ENCODE data around the gene ORC5. TPM values are rescaled to one million over a fixed set of nuclear protein-coding genes. Genes with fewer than 3 reads are reported as not detected.
"Not testable (repeated sequence)": the region's sequence is repeated elsewhere in the genome, so short reads cannot be mapped to it uniquely, and the experiment has no call there.

ORC5 gene
- total and polyA plus RNA-seq, 2 experiments from 2014 or later = 5.5 to 9.1 TPM

- no peak overlapping the region for H3K4me2 ChIP-seq
- H3K4me1 ChIP-seq (ENCODE audit: insufficient read depth) = no peaks in the 10 kb centered on the region
- no peaks in the 10 kb centered on the region for H4K20me1 ChIP-seq (ENCODE audit: insufficient read depth, poor library complexity, severe bottlenecking)
- no peak overlapping the region for H2AFZ ChIP-seq
- H3K79me2 ChIP-seq = no peaks in the 10 kb centered on the region
- no peaks in the 10 kb centered on the region for H3K36me3 ChIP-seq (replicated peaks; ENCODE audit: insufficient read depth, low read depth)
- H3K27me3 ChIP-seq = no peaks in the 10 kb centered on the region
- no peak overlapping the region for H3K4me3 ChIP-seq
- WGBS (ENCODE audit: low lambda C conversion rate, missing lambda C conversion rate) = 79% methylated on average over 3 of the region's 3 CpGs
- H3K27ac ChIP-seq = no peak overlapping the region
- no peaks in the 10 kb centered on the region for H3K9me3 ChIP-seq (ENCODE audit: low read depth)
- no peak for DNase-seq (ENCODE audit: low spot score)
- no peak for TF ChIP-seq EZH2 (IDR thresholded peaks at IDR 0.05; ENCODE audit: borderline replicate concordance)
- TF ChIP-seq CTCF (IDR thresholded peaks at IDR 0.05; ENCODE audit: poor library complexity) = no peak
- no peaks in the 10 kb centered on the region for H3K9me2 ChIP-seq (replicated peaks; ENCODE audit: insufficient read depth)
These were observed 22.5 kb downstream of the ORC5 start for GRCh38 chr7:104185346-104185745.

- Histone ChIP-seq H3K4me2 (no peak overlapping the region), H3K9me3 (ENCODE audit: low read depth) (peaks cover 11% of the 10 kb centered on the region), H3K9me2 (replicated peaks; ENCODE audit: insufficient read depth) (no peaks in the 10 kb centered on the region), H3K4me1 (ENCODE audit: insufficient read depth) (no peaks in the 10 kb centered on the region), H2AFZ (no peak overlapping the region), H3K27ac (no peak overlapping the region), H3K27me3 (no peaks in the 10 kb centered on the region), H3K36me3 (replicated peaks; ENCODE audit: insufficient read depth, low read depth) (no peaks in the 10 kb centered on the region), H3K4me3 (no peak overlapping the region), H4K20me1 (ENCODE audit: insufficient read depth, poor library complexity, severe bottlenecking) (no peaks in the 10 kb centered on the region), H3K79me2 (no peaks in the 10 kb centered on the region)
- WGBS (ENCODE audit: low lambda C conversion rate, missing lambda C conversion rate) = 80% methylated on average over 2 of the region's 2 CpGs
- TF ChIP-seq EZH2phosphoT487 (IDR thresholded peaks at IDR 0.05; ENCODE audit: low read depth, severe bottlenecking, unreplicated experiment) (no peak), CTCF (IDR thresholded peaks at IDR 0.05; ENCODE audit: poor library complexity) (no peak), EZH2 (IDR thresholded peaks at IDR 0.05; ENCODE audit: borderline replicate concordance) (no peak)
- DNase-seq (ENCODE audit: low spot score) = no peak
These were observed 28.6 kb downstream of the ORC5 start for GRCh38 chr7:104179178-104179577.

- not testable (repeated sequence) for H4K20me1 ChIP-seq (ENCODE audit: insufficient read depth, poor library complexity, severe bottlenecking); H3K9me2 ChIP-seq (replicated peaks; ENCODE audit: insufficient read depth); H3K27ac ChIP-seq; H3K79me2 ChIP-seq; H3K4me2 ChIP-seq; H3K27me3 ChIP-seq; H2AFZ ChIP-seq; H3K4me1 ChIP-seq (ENCODE audit: insufficient read depth); H3K4me3 ChIP-seq; DNase-seq (ENCODE audit: low spot score); H3K36me3 ChIP-seq (replicated peaks; ENCODE audit: insufficient read depth, low read depth)
- peaks cover 11% of the 10 kb centered on the region for H3K9me3 ChIP-seq (ENCODE audit: low read depth)
- 94% methylated on average over 6 of the region's 6 CpGs for WGBS (ENCODE audit: low lambda C conversion rate, missing lambda C conversion rate)
These were observed 30.2 kb downstream of the ORC5 start for GRCh38 chr7:104177565-104178083.

GRCh38 chr7:104176332-104176731 is 31.5 kb downstream of the ORC5 start:
- H4K20me1 ChIP-seq (ENCODE audit: insufficient read depth, poor library complexity, severe bottlenecking) = no peaks in the 10 kb centered on the region
- H3K36me3 ChIP-seq (replicated peaks; ENCODE audit: insufficient read depth, low read depth) = no peaks in the 10 kb centered on the region
- H3K27ac ChIP-seq = peak overlapping the region; percentile 6
- no peak overlapping the region for H3K4me3 ChIP-seq
- H3K9me3 ChIP-seq (ENCODE audit: low read depth) = peaks cover 11% of the 10 kb centered on the region
- TF ChIP-seq EZH2phosphoT487 (IDR thresholded peaks at IDR 0.05; ENCODE audit: low read depth, severe bottlenecking, unreplicated experiment) = no peak
- TF ChIP-seq CTCF (IDR thresholded peaks at IDR 0.05; ENCODE audit: poor library complexity) = no peak
- TF ChIP-seq EZH2 (IDR thresholded peaks at IDR 0.05; ENCODE audit: borderline replicate concordance) = no peak
- no peaks in the 10 kb centered on the region for H3K27me3 ChIP-seq
- 63% methylated on average over 4 of the region's 4 CpGs for WGBS (ENCODE audit: low lambda C conversion rate, missing lambda C conversion rate)
- H2AFZ ChIP-seq = no peak overlapping the region
- no peaks in the 10 kb centered on the region for H3K4me1 ChIP-seq (ENCODE audit: insufficient read depth)
- H3K79me2 ChIP-seq = no peaks in the 10 kb centered on the region
- H3K4me2 ChIP-seq = no peak overlapping the region
- H3K9me2 ChIP-seq (replicated peaks; ENCODE audit: insufficient read depth) = no peaks in the 10 kb centered on the region
- DNase-seq (ENCODE audit: low spot score) = no peak
